ENCODE results near the gene JUND.
A peak's percentile ranks its signal among the peaks of the same experiment; 100 is the strongest.

Gene JUND

DNA sequence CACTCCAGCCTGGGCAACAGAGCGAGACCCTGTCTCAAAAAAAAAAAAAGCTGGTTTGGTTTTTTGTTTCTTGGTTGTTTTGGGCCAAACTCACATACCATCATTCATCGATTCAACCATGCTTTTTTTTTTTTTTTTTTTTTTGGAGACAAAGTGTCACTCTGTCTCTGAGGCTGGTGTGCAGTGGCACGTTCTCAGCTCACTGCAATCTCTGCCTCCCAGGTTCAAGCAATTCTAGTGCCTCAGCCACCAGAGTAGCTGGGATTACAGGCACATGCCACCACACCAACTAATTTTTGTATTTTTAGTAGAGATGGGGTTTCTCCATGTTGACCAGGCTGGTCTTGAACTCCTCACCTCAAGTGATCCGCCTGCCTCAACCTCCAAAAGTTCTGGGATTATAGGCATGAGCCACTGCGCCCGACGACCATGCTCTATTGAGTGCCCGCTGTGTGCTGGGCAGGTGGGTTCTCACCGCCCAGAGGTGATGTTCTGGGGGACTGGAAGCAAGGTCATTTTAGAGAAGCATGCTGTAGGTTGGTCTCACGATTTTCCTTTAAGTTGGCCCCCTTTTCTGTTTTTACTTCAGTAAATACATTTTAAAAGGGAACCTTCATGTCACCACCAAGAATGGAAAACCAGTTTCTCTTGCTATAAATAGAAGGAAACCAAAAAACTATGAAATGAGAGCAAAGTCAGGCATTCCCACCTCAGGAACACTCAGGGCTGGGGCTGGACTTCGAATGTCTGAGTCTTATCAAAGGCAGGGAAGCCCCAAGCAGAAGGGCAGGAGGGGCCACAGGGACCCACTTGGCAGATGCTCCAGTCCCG is 8.3 kb upstream of the JUND start:
- DNase-seq = no peak

DNA sequence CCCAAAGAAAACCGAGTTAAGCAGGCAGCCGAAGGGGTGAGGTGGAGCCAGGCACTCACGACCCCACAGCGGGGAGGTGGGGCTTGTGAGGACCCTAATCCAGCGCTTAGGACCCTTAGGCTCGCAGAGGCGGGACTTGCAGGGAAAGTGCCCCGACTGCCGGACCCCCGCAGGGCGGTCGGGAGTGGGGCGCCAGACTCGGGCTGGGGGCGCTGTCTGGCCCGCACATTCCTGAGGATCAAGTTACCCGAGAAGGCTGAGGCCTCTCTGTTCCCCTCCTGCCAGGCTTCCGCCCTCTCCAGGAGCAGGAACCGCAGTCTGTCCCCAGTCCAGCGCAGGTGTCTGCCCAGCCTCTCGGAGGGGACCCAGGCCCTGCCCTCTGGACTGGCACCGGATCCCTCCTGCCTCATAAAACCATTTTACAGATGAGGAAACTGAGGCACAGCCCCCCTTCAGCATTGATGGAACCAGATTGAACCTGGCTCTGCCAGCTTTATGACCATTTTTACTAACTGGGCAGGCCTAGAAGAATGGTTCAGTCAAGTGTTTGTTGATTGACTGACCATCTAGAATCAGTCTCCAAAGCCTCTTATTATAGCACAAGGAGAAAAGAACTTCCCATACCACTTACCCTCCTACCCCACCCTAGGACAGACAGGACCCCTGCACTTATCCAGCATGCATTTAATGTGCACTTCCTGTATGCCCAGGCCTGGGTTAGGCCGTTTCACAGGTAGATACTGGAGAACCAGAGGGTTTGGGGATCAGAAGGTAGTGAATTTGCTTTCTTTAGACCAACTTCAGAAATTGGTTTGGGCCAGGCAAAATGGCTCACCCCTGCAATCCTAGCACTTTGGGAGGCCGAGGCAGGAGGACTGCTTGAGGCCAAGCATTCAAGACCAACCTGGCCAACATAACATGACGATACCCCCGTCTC is 6.7 kb upstream of the JUND start:
- DNase-seq = no peak

DNA sequence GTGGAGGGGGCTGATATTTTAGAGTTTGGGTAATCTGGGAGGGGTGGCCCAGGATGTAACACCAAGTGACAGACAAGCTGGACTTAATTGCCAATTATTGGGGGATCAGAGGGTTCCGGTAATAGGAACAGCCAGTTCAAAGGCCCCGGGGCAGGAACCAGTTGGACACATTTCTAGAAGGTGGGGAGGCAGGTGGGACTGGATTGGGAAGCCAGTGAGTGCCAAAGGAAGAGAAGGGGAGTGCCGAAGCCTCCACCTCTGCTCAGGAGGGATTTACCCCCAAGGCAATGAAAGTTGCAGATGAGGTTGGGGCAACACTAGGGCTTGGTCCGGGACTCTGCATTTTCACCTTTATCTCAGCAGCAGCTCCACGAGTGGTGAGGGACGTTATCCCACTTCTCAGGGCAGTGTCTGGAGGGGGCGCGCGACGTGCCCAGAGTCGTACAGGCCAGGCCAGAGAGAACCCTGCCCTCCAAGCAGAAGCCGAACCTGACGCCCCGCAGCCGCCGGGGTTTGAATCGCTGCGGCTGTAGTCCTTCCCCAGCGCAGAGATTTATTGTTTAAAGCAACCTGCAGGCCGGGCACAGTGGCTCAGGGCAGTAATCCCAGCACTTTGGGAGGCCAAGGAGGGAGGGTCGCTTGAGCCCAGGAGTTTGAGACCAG is 5.7 kb upstream of the JUND start:
- no peak for DNase-seq

DNA sequence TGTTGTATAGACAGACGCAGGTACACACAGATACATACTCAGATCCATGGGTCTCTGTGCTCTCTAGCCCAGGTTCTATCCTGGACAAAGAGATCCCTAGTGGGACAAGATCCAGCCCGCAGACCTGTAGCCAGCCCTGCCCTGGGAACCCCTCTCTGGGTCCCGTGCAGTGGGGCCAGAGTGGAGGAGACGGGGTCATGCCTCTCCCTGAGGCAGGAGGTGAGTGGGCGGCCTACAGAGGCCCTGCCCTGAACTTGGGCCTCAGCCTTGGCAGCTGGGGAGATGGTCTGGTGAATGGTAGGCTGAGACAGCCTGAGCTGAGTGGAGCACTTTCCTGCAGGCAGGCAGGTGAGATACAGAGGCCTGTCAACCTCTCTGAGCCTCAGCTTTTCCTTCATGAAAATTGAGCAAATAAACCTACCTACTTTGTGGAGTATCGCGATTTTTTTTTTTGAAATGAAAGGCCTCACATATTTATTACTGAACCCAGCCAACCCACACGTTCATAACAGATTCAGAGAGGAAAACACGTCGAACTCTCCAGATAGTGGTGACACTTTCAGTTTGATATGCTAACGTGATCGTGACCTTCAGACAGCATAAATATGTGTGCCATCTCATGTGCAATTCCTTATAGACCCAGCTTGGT is 3.4 kb upstream of the JUND start:
- DNase-seq = no peak

DNA sequence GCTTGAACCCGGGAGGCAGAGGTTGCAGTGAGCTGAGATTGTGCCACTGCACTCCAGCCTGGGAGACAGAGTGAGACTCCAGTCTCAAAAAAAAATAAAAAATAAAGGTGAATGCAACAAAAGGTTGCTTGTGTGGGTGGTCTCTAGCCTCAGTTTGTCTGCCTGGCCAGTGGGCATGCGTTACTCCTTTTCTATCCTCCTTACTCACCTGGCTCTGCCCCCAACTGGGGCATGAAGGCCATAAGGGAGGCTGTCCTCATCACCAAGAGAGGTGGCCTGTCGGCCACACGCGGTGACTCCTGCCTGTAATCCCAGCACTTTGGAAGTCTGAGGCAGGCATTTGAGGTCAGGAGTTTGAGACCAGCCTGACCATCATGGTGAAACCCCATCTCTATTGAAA is 1.9 kb upstream of the JUND start:
- DNase-seq = no peak

DNA sequence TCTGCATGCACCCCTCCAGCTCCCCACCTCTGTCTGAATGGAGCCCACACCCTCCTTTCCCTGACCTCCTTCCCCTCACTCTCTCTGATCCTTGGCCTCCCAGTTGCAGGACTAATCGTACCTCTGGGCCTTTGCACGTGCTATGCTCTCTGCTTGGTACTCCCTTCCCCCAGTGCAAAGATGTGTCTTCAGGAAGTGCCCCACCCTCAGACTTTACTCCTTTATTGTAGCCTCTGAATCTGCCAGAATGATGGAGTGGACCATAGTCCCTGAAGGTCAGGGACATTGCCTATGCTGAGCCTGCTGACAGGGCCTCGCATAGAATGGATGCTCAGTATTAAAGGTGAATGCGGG is 1.3 kb upstream of the JUND start:
- no peak for DNase-seq

DNA sequence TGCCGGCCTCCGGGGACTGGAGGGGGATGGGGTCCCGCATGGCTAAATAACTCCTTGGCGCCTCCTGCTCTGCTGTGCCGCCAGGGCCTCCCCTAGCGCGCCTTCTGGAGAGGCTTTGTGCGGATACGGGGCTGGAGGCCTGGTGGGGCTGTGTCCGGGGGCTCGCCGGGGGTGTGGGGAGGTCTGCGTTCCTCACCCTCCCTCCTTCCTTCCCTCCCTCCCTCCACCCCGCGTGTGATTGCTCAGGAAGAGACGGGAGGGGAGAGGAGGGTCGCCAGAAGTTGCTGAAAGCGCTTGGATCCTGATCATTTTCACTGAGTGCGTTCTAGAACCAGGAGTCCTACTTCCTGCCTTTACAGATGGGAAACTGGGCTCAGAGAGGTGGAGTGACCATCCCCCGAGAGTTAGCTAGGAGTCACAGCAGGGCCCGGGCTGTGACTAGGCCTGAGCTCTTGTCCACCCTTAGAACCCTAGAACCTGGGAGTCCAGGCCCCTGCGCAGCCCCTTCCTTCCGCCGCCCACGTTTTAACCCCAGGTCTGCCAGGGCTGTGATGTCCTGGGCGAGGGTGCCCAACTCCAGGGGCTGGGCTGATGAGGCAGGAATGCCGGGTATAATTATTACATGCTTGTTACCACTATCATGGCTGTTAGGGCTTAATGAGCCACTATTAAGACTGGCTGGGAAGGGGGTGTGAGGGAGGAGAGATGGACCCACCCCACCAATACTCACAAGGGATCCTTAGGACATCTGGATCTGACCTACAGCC is 782 bp upstream of the JUND start:
- peak in 1 of 2 experiments; percentile 88 for DNase-seq

DNA sequence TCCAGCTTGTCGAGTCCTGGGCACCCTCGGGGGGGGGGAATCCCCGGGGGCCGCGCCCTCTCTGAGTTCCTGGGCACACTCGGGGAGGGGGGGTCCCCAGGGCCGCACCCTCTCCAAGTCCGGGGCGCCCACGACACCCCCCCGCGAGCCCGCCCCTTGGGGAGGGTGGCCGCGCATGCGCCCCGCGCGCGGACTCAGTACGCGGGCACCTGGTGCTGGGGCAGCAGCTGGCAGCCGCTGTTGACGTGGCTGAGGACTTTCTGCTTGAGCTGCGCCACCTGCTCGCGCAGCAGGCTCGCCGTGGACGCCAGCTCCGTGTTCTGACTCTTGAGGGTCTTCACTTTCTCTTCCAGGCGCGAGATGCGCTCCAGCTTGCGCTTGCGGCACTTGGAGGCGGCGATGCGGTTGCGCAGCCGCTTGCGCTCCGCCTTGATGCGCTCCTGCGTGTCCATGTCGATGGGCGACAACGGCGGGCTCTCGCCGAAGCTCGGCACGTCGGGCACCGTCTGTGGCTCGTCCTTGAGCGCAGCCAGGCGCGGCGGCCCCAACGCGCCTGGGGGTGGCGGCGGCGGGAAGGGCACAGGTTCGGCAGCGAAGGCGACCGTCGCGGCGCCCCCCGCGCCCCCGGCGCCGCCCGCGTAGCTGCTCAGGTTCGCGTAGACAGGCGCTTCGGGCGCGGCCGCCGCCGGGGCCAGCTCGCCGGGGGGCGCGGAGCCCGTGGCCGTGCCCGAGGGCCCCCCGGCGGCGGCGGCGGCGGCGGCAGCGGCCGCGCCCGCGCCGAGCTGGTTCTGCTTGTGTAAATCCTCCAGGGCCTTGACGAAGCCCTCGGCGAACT is 958 bp downstream of the JUND start:
- peak; percentile 76 to 78 for DNase-seq

DNA sequence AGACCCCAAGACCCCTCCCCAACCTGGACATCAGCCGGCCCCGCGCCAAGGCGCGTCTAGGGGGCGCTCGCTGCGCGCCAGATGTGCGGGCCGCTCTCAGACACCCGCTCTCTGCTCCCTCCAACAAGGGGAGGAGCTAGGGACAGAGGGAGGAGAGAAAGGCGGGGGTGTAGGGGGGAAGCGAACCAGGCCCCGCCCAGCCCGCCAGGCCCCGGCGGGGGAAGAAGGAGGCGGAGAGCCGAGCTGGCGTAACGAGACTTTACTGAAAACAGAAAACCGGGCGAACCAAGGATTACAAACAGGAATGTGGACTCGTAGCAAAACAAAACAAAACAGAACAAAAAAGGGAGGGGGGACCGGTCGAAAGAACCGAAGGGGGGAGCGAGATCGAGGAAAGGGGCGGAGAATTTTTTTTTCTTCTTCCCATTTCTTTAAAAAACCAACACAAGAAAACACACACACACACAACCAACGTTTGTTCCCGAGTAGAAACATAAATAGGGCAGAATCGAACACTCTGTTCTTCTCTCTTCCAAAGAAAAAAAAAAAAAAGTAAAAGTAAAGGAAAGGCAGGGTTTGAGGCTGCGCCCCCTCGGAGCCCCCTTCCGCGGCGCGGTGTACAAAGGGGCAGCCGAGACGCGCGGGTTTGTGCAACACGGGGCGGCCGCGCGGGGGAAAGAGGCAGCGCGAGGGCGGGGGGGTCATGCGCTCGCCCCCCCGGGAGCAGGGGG is 1.7 kb downstream of the JUND start:
- DNase-seq = peak; percentile 87

DNA sequence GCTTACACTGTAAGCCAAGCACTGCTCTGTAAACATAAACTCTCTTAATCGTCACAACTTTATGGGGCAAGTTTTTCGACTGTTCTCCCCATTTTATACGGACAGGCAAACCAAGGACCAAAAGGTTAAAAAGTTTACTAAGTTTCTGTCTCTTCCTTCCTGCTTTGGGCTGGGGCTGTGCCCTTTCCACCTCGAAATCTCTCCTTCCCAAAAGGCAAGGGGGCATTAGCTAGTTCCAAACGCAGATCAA is 2.2 kb downstream of the JUND start:
- DNase-seq = no peak

DNA sequence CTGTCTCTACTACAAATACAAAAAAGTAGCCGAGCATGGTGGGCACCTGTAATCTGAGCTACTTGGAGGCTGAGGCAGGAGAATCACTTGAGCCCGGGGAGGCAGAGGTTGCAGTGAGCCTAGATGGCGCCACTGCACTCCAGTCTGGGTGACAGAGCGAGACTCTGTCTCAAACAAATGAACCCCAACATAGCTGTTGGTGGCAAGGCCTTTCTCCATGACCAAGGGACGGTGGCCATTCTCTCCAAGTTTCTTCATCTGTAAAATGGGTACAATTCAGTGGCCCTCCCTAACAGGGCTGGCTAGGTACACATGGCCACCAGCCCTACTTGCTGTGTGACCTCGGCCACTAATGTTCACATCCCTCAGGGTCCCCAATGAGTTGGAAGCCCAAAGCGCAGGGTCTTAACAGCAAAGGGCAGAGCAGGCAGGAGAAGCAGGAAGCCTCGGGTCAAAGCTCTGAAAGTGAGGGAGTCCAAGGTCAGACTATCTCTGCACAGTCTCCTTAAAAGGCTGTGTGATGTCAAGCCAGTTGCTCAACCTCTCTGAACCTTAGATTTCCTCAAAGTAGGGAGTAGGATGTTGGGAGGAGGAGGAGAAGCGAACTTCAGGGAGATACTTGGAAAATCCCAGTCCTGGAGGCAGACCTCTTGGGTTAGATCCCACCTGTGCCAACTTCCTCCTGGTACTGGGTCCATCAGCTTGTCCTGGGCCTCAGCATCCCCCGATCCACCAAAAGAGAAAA is 2.7 kb downstream of the JUND start:
- no peak for DNase-seq

DNA sequence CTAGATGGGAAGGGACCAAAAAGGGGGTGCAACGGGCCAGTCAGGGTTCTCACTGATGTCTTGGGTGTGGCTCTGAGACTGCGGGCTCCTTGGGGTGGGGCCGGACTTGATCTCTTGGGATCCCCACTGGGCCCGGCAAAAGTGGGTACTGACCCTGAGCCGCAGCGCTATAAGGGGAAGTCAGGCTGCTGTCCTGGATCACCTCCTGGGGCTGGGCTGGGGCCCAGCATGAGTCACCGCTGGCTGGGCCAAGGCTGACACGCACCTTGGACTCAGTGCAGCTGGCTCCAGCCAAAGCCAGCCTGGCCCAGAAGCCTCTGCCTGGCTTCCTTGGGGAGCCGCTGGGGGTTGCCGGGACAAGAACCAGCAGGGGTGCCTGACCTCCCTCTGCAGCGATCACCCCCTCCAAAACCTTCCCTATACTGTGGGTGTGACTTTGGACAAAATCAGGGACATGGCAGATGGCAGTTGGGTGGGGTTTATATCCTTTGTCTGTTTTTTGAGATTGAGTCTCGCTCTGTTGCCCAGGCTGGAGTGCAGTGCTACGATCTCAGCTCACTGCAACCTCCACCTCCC is 6.6 kb downstream of the JUND start:
- DNase-seq = no peak

DNA sequence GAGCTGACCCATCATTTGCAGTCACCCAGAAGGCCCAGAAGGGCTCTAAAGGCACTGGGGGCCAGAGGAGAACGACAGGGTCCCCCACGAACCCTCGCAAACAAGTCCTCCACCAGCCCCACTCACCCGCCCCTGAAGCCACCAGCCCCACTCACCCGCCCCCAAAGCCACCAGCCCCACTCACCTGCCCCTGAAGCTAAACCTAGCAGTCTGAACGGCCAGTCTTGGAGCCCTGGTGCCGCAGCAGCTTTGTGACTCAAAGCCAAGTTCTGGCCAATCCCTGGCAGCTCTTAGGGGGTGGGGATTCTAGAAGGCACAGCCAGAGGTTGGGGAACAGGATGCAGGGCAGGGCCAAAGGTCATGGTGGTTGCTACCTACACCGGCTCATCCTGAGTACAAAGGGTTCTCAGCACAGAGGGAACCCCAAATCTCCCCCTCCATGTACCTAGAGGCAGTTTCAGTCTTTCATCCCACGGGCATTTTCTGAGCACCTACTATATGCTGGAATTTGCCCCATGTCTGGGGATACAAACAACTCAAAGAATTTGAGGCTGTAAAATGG is 7.1 kb downstream of the JUND start, which contains the start of gene IQCN:
IQCN (minus strand) TSS at position 234 of the 562 bp plus-strand sequence. CDS start 4,974 bp downstream, outside the sequence.
- no peak for DNase-seq

DNA sequence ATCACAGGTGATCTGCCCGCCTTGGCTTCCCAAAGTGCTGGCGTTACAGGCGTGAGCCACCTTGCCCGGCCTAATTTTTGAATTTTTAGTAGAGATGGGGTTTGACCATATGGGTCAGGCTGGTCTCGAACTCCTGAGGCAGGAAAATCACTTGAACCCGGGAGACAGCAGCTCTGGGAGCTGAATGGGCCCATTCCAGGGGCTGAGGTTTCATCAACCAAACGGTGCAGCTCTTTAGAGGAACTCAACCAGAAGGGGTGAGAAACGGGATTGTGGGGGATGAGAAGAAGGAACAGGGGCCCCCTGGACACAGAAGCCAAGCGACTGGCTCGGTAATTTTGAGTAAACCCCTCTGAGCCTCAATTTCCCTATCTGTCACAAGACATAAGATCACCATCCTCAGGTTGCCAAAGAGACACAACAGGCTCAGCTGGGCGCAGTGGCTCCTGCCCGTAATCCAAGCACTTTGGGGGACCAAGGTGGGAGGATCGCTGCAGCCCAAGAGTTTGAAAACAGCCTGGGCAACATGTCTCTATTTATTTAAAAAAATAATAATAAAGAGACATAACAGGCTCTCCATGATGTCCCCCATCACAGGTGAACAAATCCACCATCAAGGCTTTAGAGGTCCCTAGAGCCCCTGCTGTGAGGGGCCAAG is 7.7 kb downstream of the JUND start:
- DNase-seq = no peak

DNA sequence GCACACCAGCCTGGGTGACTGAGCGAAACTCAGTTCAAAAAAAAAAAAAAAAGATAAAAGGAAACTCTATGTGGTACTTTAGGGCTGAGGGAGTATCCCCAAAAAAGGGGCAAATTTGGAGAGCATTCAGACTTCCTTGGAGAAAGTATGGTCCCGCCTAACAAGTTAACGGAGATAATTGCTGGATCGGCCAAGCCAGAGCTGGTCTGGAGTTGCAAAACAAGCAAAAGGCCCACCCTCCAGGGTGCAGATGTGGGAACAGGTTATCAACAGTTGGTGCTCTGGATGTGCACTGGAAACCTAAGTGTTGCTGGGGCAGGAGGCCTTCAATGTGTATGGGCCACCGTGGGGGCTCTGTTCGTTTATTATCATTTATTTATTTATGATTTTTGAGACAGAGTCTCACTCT is 10.0 kb downstream of the JUND start:
- no peak for DNase-seq

DNA sequence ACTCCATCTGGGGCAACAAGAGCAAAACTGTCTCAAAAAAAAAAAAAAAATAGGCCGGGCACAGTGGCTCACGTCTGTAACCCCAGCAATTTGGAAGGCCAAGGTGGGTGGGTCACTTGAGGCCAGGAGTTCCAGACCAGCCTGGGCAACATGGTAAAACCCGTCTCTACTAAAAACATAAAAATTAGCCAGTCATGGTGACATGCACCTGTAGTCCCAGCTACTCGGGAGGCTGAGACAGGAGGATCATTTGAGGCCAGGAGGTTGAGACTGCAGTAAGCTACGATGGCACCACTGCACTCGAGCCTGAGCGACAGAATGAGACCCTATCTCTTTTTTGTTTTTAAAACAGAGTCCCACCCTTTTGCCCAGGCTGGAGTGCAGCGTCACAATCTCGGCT is 11.1 kb downstream of the JUND start:
- DNase-seq = no peak

DNA sequence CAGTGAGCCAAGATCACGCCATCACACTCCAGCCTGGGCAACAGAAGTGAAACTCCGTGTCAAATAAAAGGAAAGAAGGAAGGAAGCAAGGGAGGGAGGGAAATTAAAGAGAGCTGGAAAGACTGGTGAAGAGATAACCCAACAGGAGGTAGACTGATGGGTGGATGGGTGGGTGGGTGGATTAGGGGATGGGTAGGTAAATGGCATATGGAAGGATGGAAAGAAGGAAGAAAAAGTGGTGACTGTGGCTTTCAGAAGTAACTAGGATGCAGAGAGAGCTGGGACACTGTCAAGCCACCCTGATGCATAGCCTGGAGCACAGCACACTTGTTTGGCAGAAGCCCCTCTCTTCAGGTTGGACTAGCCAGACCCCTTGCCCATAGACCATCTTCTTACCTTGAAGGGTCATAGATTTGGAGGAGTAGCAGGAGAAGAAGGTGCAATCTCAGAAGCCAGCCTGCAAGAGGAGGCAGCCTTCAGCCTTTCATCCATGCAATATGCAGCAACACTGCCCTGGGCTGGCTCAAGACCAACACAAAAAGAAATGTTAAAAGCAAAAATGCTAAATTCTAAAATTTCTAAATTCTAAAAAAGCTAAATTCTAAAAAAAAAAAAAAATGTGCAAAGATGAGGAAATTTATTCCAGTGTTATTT is 12.2 kb downstream of the JUND start:
- DNase-seq = no peak

All from SHP77 (cell line).